OCI-LY7 (cell line): ENCODE results near the gene PPFIBP1. TPM values are rescaled to one million over a fixed set of nuclear protein-coding genes. Genes with fewer than 3 reads are reported as not detected.
"Not testable (repeated sequence)": the region's sequence is repeated elsewhere in the genome, so short reads cannot be mapped to it uniquely, and the experiment has no call there.

Source experiments
- BruUV-seq: library from RNA; stranded (reverse); fragments of 400-500 nt; replicated peaks from 2 replicates; lab custom pipeline; 2021; lab: Mats Ljungman, UMichigan
- CTCF ChIA-PET: fragments of 300-600 bp; sonication (Branson Sonifier 250); formaldehyde crosslinking; loops from one replicate; lab custom pipeline; 2022; ENCODE audit warnings: antibody characterized with exemption; ENCODE audit not compliant: unreplicated experiment; lab: Charles Lee
- POLR2A ChIA-PET: fragments of 300-600 bp; sonication (Branson Sonifier 250); formaldehyde crosslinking; loops from one replicate; lab custom pipeline; 2022; ENCODE audit warnings: antibody characterized with exemption; lab: Charles Lee
- DNase-seq: peaks from one replicate; pipeline ENCODE4 v3.0.0-alpha.2; 2015; ENCODE audit warnings: low spot score
- H2AFZ ChIP-seq: fragments of 200-600 bp; sonication (generic), shearing (Covaris generic); 2 replicates; pipeline ENCODE4 v1.6.1; 2014; ENCODE audit warnings: mild to moderate bottlenecking, antibody characterized with exemption, low read length, moderate library complexity
- H3K27ac ChIP-seq: fragments of 200-600 bp; sonication (generic); 2 replicates; pipeline ENCODE4 v1.5.1; 2014; ENCODE audit warnings: mixed run types, low read depth, mild to moderate bottlenecking, moderate library complexity, low read length, inconsistent platforms; ENCODE audit not compliant: poor library complexity, severe bottlenecking
- H3K36me3 ChIP-seq: fragments of 200-600 bp; sonication (generic); 2 replicates; pipeline ENCODE4 v1.6.1; 2014; ENCODE audit warnings: mild to moderate bottlenecking, antibody characterized with exemption, low read length, moderate library complexity, mixed read lengths; ENCODE audit not compliant: insufficient read depth
- H3K4me1 ChIP-seq: fragments of 200-600 bp; sonication (generic); 2 replicates; pipeline ENCODE4 v1.5.1; 2014; ENCODE audit warnings: mild to moderate bottlenecking, low read length; ENCODE audit not compliant: insufficient read depth, poor library complexity, severe bottlenecking
- H3K4me2 ChIP-seq: fragments of 200-600 bp; sonication (generic); 2 replicates; pipeline ENCODE4 v1.6.1; 2014; ENCODE audit warnings: mild to moderate bottlenecking, low read length
- H3K4me3 ChIP-seq: fragments of 200-600 bp; sonication (generic); 2 replicates; pipeline ENCODE4 v1.5.1; 2014; ENCODE audit warnings: mild to moderate bottlenecking, low read depth, low read length; ENCODE audit not compliant: poor library complexity, severe bottlenecking
- H3K79me2 ChIP-seq: fragments of 200-600 bp; sonication (generic); 2 replicates; pipeline ENCODE4 v1.6.1; 2016; ENCODE audit warnings: low read depth, mild to moderate bottlenecking, low read length, moderate library complexity, mixed read lengths; ENCODE audit not compliant: insufficient read depth
- H3K9me2 ChIP-seq: fragments of 200-600 bp; sonication (generic); 2 replicates; pipeline ENCODE4 v1.6.1; 2016; ENCODE audit warnings: mild to moderate bottlenecking, low read length, mixed read lengths; ENCODE audit not compliant: insufficient read depth
- H3K9me3 ChIP-seq: fragments of 200-600 bp; sonication (generic); 2 replicates; pipeline ENCODE4 v1.6.1; 2014; ENCODE audit warnings: mild to moderate bottlenecking, mixed run types, low read length, mixed read lengths
- H4K20me1 ChIP-seq: fragments of 200-600 bp; sonication (generic); 2 replicates; pipeline ENCODE4 v1.6.1; 2014; ENCODE audit warnings: mild to moderate bottlenecking, antibody characterized with exemption, low read length, moderate library complexity, mixed read lengths; ENCODE audit not compliant: insufficient read depth
- CTCF ChIP-seq: fragments of 200-600 bp; sonication (generic); conservative IDR thresholded peaks from 2 replicates; pipeline ENCODE4 v1.5.1; 2014; ENCODE audit warnings: mild to moderate bottlenecking, antibody characterized with exemption, low read length, moderate library complexity, mixed read lengths
- EZH2phosphoT487 ChIP-seq: fragments of 200-600 bp; sonication (generic); IDR thresholded peaks from 2 replicates; pipeline ENCODE4 v1.6.1; 2018; ENCODE audit warnings: low read depth, borderline replicate concordance, mild to moderate bottlenecking, mixed run types, antibody characterized with exemption, low read length, moderate library complexity, mixed read lengths
- intact Hi-C: fragments of 100-400 bp; cut with micrococcal nuclease; formaldehyde crosslinking; loops from one replicate; pipeline ENCODE4 v1.10.0; 2022; ENCODE audit not compliant: unreplicated experiment
- total RNA-seq, 2 experiments: library from RNA; depleted of rRNA in 1 of 2; stranded (reverse); fragments of >200 nt in 1 of 2; shearing (Covaris generic) in 1 of 2; gene quantifications; 2 replicates each; pipeline ENCODE4 v1.2.3, GENCODE V29; 2014 to 2022

PPFIBP1 gene
- total RNA-seq, 2 experiments from 2014 or later: 7.3 to 14.6 TPM

GRCh38 chr12:27631365-27631764 lies 107.4 kb downstream of the PPFIBP1 start:
- no peak overlapping the region for H2AFZ ChIP-seq
- no peaks in the 10 kb centered on the region for H3K9me2 ChIP-seq
- H3K36me3 ChIP-seq: no peaks in the 10 kb centered on the region
- no peak overlapping the region for H3K4me2 ChIP-seq
- H3K4me3 ChIP-seq: no peak overlapping the region
- H4K20me1 ChIP-seq: no peaks in the 10 kb centered on the region
- DNase-seq: no peak
- intact Hi-C loops: no loop called here
- H3K4me1 ChIP-seq: no peaks in the 10 kb centered on the region
- H3K79me2 ChIP-seq: no peaks in the 10 kb centered on the region
- H3K9me3 ChIP-seq: no peaks in the 10 kb centered on the region
- no TSS peak for BruUV-seq
- TF ChIP-seq EZH2phosphoT487 (no peak), CTCF (no peak)
- ChIA-PET POLR2A (no interaction called here), CTCF (no interaction called here)
- no peak overlapping the region for H3K27ac ChIP-seq

GRCh38 chr12:27631813-27632491 lies 107.9 kb downstream of the PPFIBP1 start:
- BruUV-seq: no TSS peak
- Histone ChIP-seq H3K4me1 (no peaks in the 10 kb centered on the region), H3K9me2 (no peaks in the 10 kb centered on the region), H3K4me3 (no peak overlapping the region), H3K4me2 (no peak overlapping the region), H3K27ac (no peak overlapping the region), H2AFZ (no peak overlapping the region), H3K79me2 (no peaks in the 10 kb centered on the region), H4K20me1 (no peaks in the 10 kb centered on the region), H3K36me3 (no peaks in the 10 kb centered on the region), H3K9me3 (no peaks in the 10 kb centered on the region)
- TF ChIP-seq CTCF: no peak
- TF ChIP-seq EZH2phosphoT487: no peak
- CTCF ChIA-PET: no interaction called here
- intact Hi-C loops: no loop called here
- POLR2A ChIA-PET: no interaction called here
- DNase-seq: no peak

- Histone ChIP-seq H3K79me2 (no peaks in the 10 kb centered on the region), H2AFZ (no peak overlapping the region), H3K4me2 (no peak overlapping the region), H3K4me3 (no peak overlapping the region), H3K27ac (no peak overlapping the region), H3K36me3 (no peaks in the 10 kb centered on the region), H3K9me2 (no peaks in the 10 kb centered on the region), H3K9me3 (no peaks in the 10 kb centered on the region), H4K20me1 (no peaks in the 10 kb centered on the region), H3K4me1 (no peaks in the 10 kb centered on the region)
- POLR2A ChIA-PET: no interaction called here
- intact Hi-C loops: no loop called here
- no TSS peak for BruUV-seq
- DNase-seq: peak; percentile 45
- CTCF ChIA-PET: no interaction called here
- TF ChIP-seq CTCF: peak; percentile 73
- TF ChIP-seq EZH2phosphoT487: no peak
These were observed 111.5 kb downstream of the PPFIBP1 start for GRCh38 chr12:27635349-27635972.

- intact Hi-C loops, H4K20me1 ChIP-seq, CTCF ChIA-PET, H2AFZ ChIP-seq, H3K4me1 ChIP-seq, H3K27ac ChIP-seq, H3K9me2 ChIP-seq, H3K4me2 ChIP-seq, H3K4me3 ChIP-seq, H3K79me2 ChIP-seq, H3K36me3 ChIP-seq, BruUV-seq, H3K9me3 ChIP-seq, DNase-seq: not testable (repeated sequence)
- POLR2A ChIA-PET: interaction anchor here (0.6 kb wide), 1 partner anchor 208 kb away, joined by 3 read pairs; no protein-coding TSS in a partner anchor
These were observed 112.6 kb downstream of the PPFIBP1 start for GRCh38 chr12:27636569-27636968.
